Stomach (tissue), 4 donors: ENCODE results near the gene FOXP2.

Experiments used
- CTCF ChIP-seq, 7 experiments: fragments of 450-650 bp in 4 of 7; fragments of 200-600 bp in 3 of 7; sonication (generic) in 3 of 7; IDR thresholded peaks; one replicate each; pipeline ENCODE4 v1.5.1; 2016 to 2019; ENCODE audit warnings: antibody characterized with exemption in 7 of 7, control low read depth in 2 of 7, mild to moderate bottlenecking in 1 of 7
- POLR2A ChIP-seq, 4 donors: fragments of 450-650 bp; IDR thresholded peaks; one replicate each; pipeline ENCODE4 v1.6.1; 2016; ENCODE audit warnings: antibody characterized with exemption in 4 of 4, control low read depth in 2 of 4, mild to moderate bottlenecking in 1 of 4, moderate library complexity in 1 of 4

DNA sequence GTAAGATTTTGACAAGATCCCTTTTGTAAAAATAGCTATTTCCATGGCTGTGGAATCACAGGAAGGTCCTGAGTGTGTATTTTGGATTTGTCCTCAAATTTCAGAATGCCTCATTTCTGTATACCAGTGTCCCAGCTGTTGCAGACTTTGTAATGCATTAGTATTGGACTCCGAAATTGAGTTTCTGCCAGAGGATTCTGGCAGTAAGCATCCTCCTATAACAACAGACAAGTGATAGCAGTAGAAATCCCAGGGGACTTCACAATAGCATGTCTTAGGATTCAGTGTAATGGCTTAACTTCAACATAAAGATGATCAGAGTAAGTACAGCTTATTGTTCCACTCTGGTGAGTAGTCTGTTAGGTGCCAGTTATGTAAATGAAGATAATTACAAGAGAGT is 104.6 kb downstream of the FOXP2 start:
- TF ChIP-seq CTCF (IDR thresholded peaks at IDR 0.05) (no peak), POLR2A (IDR thresholded peaks at IDR 0.05) (no peak)
